ENCODE results near the gene PRKG1.
"Not testable (repeated sequence)": the region's sequence is repeated elsewhere in the genome, so short reads cannot be mapped to it uniquely, and the experiment has no call there.

The PRKG1 gene

DNA sequence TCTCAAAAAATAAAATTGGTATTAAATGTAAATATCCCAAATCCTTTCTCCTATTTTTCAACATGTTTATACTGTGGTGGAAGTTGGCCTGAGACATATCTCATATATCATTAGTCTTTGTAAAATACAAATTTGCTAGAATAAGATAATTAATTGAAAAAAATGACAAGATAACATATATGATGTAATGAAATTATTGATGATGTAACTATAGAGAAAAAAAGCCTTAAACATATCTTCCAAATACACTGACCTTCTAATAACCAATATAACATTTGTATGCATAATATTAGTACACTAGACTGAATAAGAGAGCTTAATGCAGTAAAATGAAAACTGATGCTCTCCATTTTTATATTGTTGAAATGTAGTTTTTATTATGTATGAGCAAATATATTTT, 104.3 kb downstream of the PRKG1 start:
- DNase-seq: no peak

DNA sequence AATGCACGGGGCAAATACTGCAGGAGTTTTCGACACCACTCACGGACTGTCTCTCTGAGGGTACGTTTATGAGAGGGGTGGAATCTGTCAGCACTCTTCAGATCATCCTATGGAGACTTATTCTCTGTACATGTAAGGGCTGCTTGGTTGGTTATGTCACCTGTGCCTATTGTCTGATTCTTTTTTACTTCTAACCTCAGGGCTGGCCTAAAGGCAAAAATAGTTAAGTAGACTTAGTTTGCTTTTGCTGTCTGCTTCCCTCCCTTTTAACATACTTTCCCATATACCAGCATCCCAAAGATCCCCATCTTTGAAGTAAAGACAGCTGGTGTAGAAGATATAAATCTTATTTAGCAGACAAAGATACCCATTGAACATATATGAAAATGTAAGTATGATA, 105.9 kb downstream of the PRKG1 start:
- DNase-seq: no peak

- DNase-seq: no peak
Measured at GRCh38 chr10:51183783-51184182, 109.5 kb downstream of the PRKG1 start.

DNA sequence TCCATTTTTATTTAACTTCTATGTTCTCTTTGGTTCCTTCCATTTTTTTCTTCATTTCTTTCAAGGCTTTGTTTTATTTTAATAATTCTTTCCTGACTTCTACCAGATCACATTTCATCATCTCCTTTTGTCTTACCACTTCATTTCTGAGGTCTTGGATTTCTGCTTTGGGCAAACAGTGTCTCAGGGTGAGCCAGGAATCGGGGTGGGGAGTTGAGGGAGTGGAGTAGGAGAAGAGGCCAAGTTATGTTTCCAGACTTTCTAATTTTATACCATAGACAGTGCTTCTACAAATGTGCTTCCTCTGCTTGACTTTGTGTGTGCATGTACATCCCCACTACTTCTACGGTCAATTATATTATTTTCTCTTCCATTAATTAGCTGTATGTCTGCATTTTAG, 112.1 kb downstream of the PRKG1 start:
- DNase-seq: no peak

DNA sequence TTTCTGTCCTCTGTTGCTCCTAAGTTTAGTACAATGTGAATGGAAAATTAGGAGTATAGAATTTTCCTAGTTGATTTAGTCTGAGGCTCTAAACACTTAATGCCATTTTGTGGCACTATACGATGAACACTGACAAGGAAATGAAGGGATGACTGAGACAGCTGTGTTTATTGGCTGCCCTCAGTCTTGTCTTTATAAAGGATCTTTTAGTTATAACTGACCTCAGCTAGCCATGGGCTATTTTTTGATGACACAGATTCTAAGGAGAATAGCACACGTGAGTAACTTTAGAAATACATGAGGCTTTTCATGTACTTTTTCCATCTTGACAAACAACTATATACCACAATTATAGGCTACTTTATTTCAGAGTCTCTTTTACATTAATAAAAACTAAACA, 113.7 kb downstream of the PRKG1 start:
- DNase-seq: no peak

DNA sequence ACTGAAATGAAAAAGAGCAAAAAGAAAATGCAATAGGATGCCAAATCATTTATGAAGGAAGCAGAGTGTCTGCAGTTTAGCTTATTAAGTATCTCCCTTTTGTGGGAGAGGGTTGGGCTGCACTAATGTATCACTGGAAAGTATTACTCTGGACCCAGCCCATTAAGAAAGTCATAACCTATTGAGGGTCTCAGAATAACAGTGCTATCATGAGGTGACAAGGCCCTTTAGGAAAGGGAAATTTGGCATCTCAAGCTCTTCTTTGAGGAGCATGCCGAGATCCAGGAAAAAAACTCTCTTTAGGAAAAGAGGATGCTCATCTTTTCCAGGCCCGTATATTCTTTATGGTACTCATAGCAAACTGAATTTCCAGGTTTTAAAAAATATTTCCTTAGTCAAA, 114.6 kb downstream of the PRKG1 start:
- no peak for DNase-seq

DNA sequence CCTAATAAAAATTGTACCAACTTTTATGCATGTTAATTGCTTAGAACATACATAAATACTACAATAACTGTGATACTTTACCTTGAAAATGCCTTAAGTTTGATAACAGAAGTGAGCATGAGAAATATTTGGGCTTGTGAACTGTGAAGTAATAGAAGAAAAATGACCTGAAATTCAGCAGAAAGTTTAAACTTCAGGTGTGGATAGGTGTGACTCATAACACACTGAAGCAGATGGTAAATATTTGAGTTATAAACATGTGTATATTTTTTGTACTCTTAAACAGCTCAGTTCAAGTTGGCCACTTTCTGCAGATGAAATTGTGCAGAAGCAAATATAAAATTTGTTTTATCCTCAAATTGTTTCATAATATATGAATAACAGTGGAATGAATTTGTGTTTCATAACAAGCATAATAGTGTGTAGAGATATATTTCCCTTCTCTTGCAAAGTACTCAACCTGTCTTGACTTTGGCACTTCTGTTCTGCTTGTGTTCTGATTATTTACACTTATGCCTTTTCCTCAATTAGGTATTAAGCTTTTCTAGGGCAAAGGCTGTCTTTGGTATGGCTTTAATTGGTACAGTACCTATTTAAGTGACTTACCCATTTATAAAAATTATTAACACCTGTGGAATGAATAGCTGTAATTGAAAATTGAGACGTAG, 122.4 kb downstream of the PRKG1 start:
- no peak for DNase-seq

- no peak for DNase-seq
Measured at GRCh38 chr10:51198170-51198569, 123.9 kb downstream of the PRKG1 start.

GRCh38 chr10:51201947-51202346, 127.7 kb downstream of the PRKG1 start:
- DNase-seq: no peak

DNA sequence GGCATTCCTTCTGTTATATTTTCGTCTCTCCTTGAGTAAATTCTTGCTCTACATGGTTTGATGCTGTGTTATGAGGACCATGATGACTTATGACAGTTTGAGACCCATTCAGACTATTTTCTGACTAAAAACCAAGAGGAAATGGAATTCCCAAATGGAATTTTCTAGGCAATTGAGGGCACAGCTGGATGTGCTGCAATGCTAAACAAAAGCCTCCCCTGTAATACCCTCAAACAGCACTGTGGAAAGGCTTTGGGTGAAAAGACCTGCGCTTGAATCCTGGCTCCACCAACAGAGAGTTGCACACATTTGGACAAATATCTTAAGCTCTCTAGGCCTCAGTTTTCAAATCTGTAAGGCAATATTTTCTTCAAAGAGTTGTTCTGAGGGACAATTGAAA, 129.1 kb downstream of the PRKG1 start:
- no peak for DNase-seq

GRCh38 chr10:51204066-51204465, 129.8 kb downstream of the PRKG1 start:
- DNase-seq: no peak

- DNase-seq: no peak
Measured at GRCh38 chr10:51204701-51205100, 130.4 kb downstream of the PRKG1 start.

- no peak for DNase-seq
Measured at GRCh38 chr10:51206500-51206899, 132.2 kb downstream of the PRKG1 start.

GRCh38 chr10:51212937-51213336, 138.7 kb downstream of the PRKG1 start:
- not testable (repeated sequence) for DNase-seq

GRCh38 chr10:51214207-51215196, 140.2 kb downstream of the PRKG1 start:
- DNase-seq: no peak

GRCh38 chr10:51215951-51216834, 141.9 kb downstream of the PRKG1 start:
- no peak for DNase-seq

DNA sequence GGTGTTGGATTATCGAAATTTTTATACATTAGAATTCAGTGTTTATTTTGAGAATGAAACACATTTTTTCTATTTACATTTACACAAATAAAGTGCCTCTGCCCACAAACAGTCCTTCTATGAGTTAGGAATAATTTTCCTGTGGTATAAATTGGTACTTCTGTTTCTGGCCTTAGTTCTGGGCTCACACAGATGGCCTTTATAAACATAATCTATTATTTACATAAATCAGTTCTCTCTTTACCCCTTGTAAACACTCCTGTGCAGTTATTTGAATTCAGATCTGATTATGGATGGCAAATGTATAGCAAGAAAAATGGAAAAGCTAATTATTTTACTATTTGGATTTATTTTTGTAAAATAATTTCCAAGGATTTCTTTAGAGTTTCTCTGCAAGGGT, 143.2 kb downstream of the PRKG1 start:
- no peak for DNase-seq

GRCh38 chr10:51224671-51225161, 150.4 kb downstream of the PRKG1 start:
- DNase-seq: no peak

- no peak for DNase-seq
Measured at GRCh38 chr10:51227897-51228713, 153.8 kb downstream of the PRKG1 start.

GRCh38 chr10:51228714-51229100, 154.4 kb downstream of the PRKG1 start:
- DNase-seq: no peak

DNA sequence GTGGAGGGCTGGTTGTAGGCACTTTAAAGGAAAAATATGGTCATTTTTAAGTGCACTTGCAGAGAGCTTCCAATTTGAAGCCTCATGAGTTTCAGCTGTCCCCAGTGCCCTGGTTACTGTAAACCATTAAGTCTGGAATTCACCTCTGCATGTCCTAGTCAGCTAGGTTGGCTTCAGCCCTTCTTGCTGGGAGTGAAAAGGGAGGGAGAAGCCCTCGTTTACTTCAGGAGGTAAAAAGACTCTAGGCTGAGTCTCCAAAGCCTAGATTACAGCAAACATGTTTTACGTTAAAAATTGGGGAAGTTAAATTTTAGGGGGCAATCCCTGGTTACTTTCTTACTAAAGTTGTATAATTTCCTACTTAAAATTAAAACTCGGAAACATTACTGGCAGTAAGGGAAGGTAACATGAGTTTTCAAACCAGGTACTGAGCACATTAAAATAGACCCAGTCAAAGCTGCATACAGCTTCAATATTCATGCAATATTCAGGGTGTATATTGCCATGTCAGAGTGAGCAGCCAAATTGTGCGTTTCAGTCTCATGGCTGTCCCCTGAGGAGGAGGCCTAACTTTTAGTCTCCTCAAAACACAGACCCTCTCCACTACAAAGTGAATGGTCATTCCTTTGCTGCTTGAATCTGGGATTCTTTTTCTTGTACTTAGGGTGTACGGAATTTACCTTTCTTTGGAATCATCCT, 156.7 kb downstream of the PRKG1 start:
- no peak for DNase-seq
